GM10248 (cell line): ENCODE data around the gene RABEP2.

Source experiments
- CTCF ChIA-PET: fragments of 300-600 bp; sonication (Branson Sonifier 250); formaldehyde crosslinking; extraction: SDS; loops from one replicate; lab custom pipeline; 2021; ENCODE audit warnings: antibody characterized with exemption; lab: Yijun Ruan, JAX
- POLR2A ChIA-PET: fragments of 350-650 bp; sonication (Branson Sonifier 250); formaldehyde crosslinking; extraction: SDS; loops from one replicate; lab custom pipeline; 2020; ENCODE audit warnings: antibody characterized with exemption; lab: Yijun Ruan, JAX
- DNase-seq: peaks from one replicate; pipeline ENCODE4 v3.0.0; 2012; ENCODE audit errors: extremely low spot score
- CTCF ChIP-seq: IDR thresholded peaks from 2 replicates; pipeline ENCODE4 v1.5.1; 2012; ENCODE audit warnings: mild to moderate bottlenecking, low read depth; ENCODE audit errors: extremely low read depth, missing control alignments, control extremely low read depth

The RABEP2 gene

GRCh38 chr16:28964072-28964471, 39.0 kb upstream of the RABEP2 start:
- no peak for TF ChIP-seq CTCF
- ChIA-PET POLR2A (interaction anchor here (1.0 kb wide), 1 partner anchor 9 kb away, joined by 3 read pairs; no protein-coding TSS in a partner anchor), CTCF (no interaction called here)
- no peak for DNase-seq

- ChIA-PET POLR2A (no interaction called here), CTCF (interaction anchor here (1.2 to 1.9 kb wide), 2 partner anchors 13 to 15 kb away, joined by 3 to 9 read pairs; partner anchors contain the start of gene SPNS1)
- no peak for DNase-seq
- TF ChIP-seq CTCF, result no peak
Observed at GRCh38 chr16:28958836-28959235, 33.8 kb upstream of the RABEP2 start.

DNA sequence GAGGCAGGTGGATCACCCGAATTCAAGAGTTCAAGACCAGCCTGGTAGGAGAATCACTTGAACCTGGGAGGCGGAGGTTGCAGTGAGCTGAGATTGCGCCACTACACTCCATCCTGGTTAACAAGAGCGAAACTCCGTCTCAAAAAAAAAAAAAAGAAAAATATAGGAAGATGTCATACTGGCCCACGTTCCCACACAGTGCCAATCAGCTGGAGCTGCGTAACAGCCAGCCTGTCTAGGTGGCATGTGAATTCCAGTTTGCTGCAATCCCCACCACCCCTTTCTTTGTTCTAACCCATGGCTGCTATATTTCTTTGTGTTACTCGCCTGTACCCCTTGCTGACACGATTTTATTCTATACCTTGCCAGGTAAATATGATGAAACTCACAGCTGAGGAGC, 33.2 kb upstream of the RABEP2 start:
- TF ChIP-seq CTCF, result no peak
- DNase-seq, result no peak
- CTCF ChIA-PET, result interaction anchor here (1.2 to 1.9 kb wide), 2 partner anchors 13 to 16 kb away, joined by 3 to 9 read pairs; partner anchors contain the start of gene SPNS1
- POLR2A ChIA-PET, result no interaction called here

DNA sequence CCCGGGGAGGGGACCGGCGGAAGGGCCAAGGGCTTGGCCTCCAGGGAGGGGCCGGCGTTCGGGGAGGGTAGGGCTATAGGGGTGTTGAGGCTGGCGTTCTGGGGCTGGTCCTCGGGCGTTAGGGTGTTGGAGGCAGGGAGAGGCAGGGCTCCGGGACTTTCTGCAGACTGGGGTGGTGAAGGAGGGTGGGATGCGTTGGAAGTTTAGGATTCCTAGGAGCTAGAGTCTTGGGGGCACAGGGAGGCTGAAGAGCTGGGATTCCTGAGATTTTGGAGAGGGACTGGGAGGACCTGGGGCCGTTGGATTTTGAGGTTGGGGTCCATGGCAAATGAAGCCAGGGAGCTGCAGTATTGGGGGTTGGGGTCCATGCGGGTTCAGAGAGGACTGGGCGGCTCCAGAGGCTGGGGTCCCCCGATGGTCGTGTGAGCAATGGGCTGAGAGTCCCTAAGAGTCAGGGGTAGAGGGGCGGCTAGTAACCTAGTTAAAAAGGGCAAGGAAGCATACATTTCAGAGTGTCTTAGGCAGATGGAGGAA, 26.4 kb upstream of the RABEP2 start:
- ChIA-PET POLR2A (no interaction called here), CTCF (interaction anchor here (0.6 kb wide), 1 partner anchor 26 kb away, joined by 3 read pairs; no protein-coding TSS in a partner anchor)
- no peak for DNase-seq
- no peak for TF ChIP-seq CTCF

GRCh38 chr16:28950648-28951409, 25.8 kb upstream of the RABEP2 start, which contains the start of gene NFATC2IP:
TSS of gene NFATC2IP (plus strand) at chr16:28950937. CDS start at chr16:28951012, 75 bp downstream.
- DNase-seq, result peak; percentile 99
- ChIA-PET POLR2A (interaction anchor here (0.5 kb wide), 1 partner anchor 97 kb away, joined by 8 read pairs; no protein-coding TSS in a partner anchor), CTCF (no interaction called here)
- no peak for TF ChIP-seq CTCF

DNA sequence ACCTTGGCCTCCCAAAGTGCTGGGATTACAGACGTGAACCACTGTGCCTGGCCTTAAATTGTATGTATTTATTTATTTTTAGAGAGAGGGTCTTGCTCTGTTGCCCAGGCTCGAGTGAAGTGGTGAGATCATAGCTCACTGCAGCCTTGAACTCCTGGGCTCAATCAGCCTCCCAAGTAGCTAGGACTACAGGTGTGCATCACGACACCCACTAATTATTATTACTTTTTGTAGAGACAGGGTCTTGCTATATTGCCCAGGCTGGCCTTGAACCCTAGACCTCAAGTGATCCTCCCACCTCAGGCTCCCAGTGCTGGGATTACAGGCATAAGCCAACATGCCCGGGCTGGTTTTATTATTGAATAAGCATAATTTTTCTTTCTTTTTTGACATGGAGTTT, 21.6 kb upstream of the RABEP2 start:
- DNase-seq, result no peak
- no peak for TF ChIP-seq CTCF
- POLR2A ChIA-PET, result no interaction called here
- CTCF ChIA-PET, result interaction anchor here (0.9 to 7.5 kb wide), 8 partner anchors 11 to 102 kb away, joined by 3 to 65 read pairs (median 4); partner anchors contain the start of genes CD19 and TUFM
